IMR-90 (cell line): ENCODE results near the gene GRM5. TPM values are rescaled to one million over a fixed set of nuclear protein-coding genes. Genes with fewer than 3 reads are reported as not detected.

Experiments
- ATAC-seq: fragments of 200-7000 bp; cut with Tn5 transposase; 2 replicates; pipeline ENCODE4 v1.9.1; 2020; ENCODE audit warnings: low read depth, mild to moderate bottlenecking, moderate library complexity
- BruUV-seq: library from RNA; stranded (reverse); fragments of 400-500 nt; replicated peaks from 2 replicates; lab custom pipeline; 2021; lab: Mats Ljungman, UMichigan
- CTCF ChIA-PET: fragments of 300-600 bp; formaldehyde crosslinking; extraction: SDS; loops from one replicate; lab custom pipeline; 2021; ENCODE audit warnings: antibody characterized with exemption; lab: Yijun Ruan, JAX
- POLR2A ChIA-PET: fragments of 300-600 bp; sonication (Branson Sonifier 250); formaldehyde crosslinking; loops from one replicate; lab custom pipeline; 2022; ENCODE audit warnings: antibody characterized with exemption; ENCODE audit not compliant: unreplicated experiment; lab: Charles Lee
- DNase-seq: peaks from one replicate; pipeline ENCODE4 v3.0.0; 2013
- H2AFZ ChIP-seq: replicated peaks from 2 replicates; pipeline ENCODE3; 2013; ENCODE audit warnings: low read length, mild to moderate bottlenecking; ENCODE audit not compliant: poor library complexity
- H2AK5ac ChIP-seq: 2 replicates; pipeline ENCODE4 v1.6.1; 2013; ENCODE audit warnings: low read depth, low read length, inconsistent platforms
- H2AK9ac ChIP-seq: replicated peaks from 2 replicates; pipeline ENCODE3; 2013; ENCODE audit warnings: mild to moderate bottlenecking, low read depth, low read length, moderate library complexity; ENCODE audit not compliant: poor library complexity
- H2BK120ac ChIP-seq: 2 replicates; pipeline ENCODE4 v1.6.1; 2013; ENCODE audit warnings: low read depth, low read length, inconsistent platforms
- H2BK15ac ChIP-seq: 3 replicates; pipeline ENCODE4 v1.6.1; 2013; ENCODE audit warnings: low read depth, low read length, inconsistent platforms
- H2BK20ac ChIP-seq: 2 replicates; pipeline ENCODE4 v1.6.1; 2013; ENCODE audit warnings: low read depth, mild to moderate bottlenecking, inconsistent platforms, low read length, moderate library complexity
- H2BK5ac ChIP-seq: 2 replicates; pipeline ENCODE4 v1.6.1; 2013; ENCODE audit warnings: mild to moderate bottlenecking, low read depth, low read length, inconsistent platforms; ENCODE audit not compliant: poor library complexity, severe bottlenecking
- H3K14ac ChIP-seq: replicated peaks from 2 replicates; pipeline ENCODE4 v1.6.1; 2013; ENCODE audit warnings: low read depth, low read length, inconsistent platforms
- H3K18ac ChIP-seq: 2 replicates; pipeline ENCODE4 v1.6.1; 2013; ENCODE audit warnings: low read depth, low read length, control low read depth
- H3K23ac ChIP-seq: 2 replicates; pipeline ENCODE4 v1.6.1; 2013; ENCODE audit warnings: low read depth, low read length, inconsistent platforms
- H3K27ac ChIP-seq: 2 replicates; pipeline ENCODE4 v1.5.1; 2013; ENCODE audit warnings: mild to moderate bottlenecking, control low read depth, low read length; ENCODE audit not compliant: insufficient read depth
- H3K27me3 ChIP-seq: 2 replicates; pipeline ENCODE4 v1.6.1; 2013; ENCODE audit warnings: low read length; ENCODE audit not compliant: control insufficient read depth, insufficient read depth
- H3K36me3 ChIP-seq: 2 replicates; pipeline ENCODE4 v1.6.1; 2013; ENCODE audit warnings: low read length, mixed read lengths; ENCODE audit not compliant: control insufficient read depth, insufficient read depth
- H3K4ac ChIP-seq: 2 replicates; pipeline ENCODE4 v1.6.1; 2013; ENCODE audit warnings: low read depth, low read length, inconsistent platforms
- H3K4me1 ChIP-seq: 2 replicates; pipeline ENCODE4 v1.6.1; 2013; ENCODE audit warnings: low read length, mixed read lengths; ENCODE audit not compliant: control insufficient read depth, insufficient read depth
- H3K4me2 ChIP-seq: 2 replicates; pipeline ENCODE4 v1.6.1; 2013; ENCODE audit warnings: low read depth, mild to moderate bottlenecking, control low read depth, low read length, moderate library complexity
- H3K4me3 ChIP-seq: 2 replicates; pipeline ENCODE4 v1.5.1; 2013; ENCODE audit warnings: low read depth, mild to moderate bottlenecking, control low read depth, low read length, moderate library complexity; ENCODE audit not compliant: insufficient read depth
- H3K56ac ChIP-seq: 2 replicates; pipeline ENCODE4 v1.6.1; 2013; ENCODE audit warnings: low read length, inconsistent platforms; ENCODE audit not compliant: insufficient read depth; ENCODE audit errors: extremely low read depth
- H3K79me1 ChIP-seq, 2 experiments: 2 replicates each; pipeline ENCODE4 v1.6.1; 2013; ENCODE audit warnings: low read length in 2 of 2, inconsistent platforms in 1 of 2, low read depth in 1 of 2
- H3K9ac ChIP-seq: 2 replicates; pipeline ENCODE4 v1.6.1; 2013; ENCODE audit warnings: low read depth, low read length, control low read depth
- H3K9me1 ChIP-seq: 2 replicates; pipeline ENCODE4 v1.6.1; 2013; ENCODE audit warnings: low read length, inconsistent platforms; ENCODE audit not compliant: insufficient read depth
- H3K9me3 ChIP-seq: 2 replicates; pipeline ENCODE4 v1.6.1; 2013; ENCODE audit warnings: low read length; ENCODE audit not compliant: control insufficient read depth, insufficient read depth
- H4K20me1 ChIP-seq: 2 replicates; pipeline ENCODE4 v1.6.1; 2013; ENCODE audit warnings: low read length, inconsistent platforms; ENCODE audit not compliant: insufficient read depth
- H4K5ac ChIP-seq: 2 replicates; pipeline ENCODE4 v1.6.1; 2013; ENCODE audit warnings: mild to moderate bottlenecking, low read depth, low read length, control low read depth
- H4K8ac ChIP-seq, 2 experiments: 2 replicates each; pipeline ENCODE4 v1.6.1; 2013; ENCODE audit warnings: low read depth in 2 of 2, low read length in 2 of 2, control low read depth in 1 of 2, inconsistent platforms in 1 of 2
- H4K91ac ChIP-seq: 2 replicates; pipeline ENCODE4 v1.6.1; 2013; ENCODE audit warnings: low read depth, low read length, inconsistent platforms; ENCODE audit not compliant: insufficient read depth
- BHLHE40 ChIP-seq: fragments of 150-350 bp; IDR thresholded peaks from 2 replicates; pipeline ENCODE4 v1.6.1; 2016; ENCODE audit warnings: mild to moderate bottlenecking, low read depth, low read length
- CEBPB ChIP-seq: IDR thresholded peaks from 2 replicates; pipeline ENCODE4 v1.6.1; 2012; ENCODE audit warnings: low read depth, low read length, improper control_type of control experiment
- CTCF ChIP-seq: conservative IDR thresholded peaks from 2 replicates; pipeline ENCODE4 v1.5.1; 2012; ENCODE audit warnings: mild to moderate bottlenecking, low read depth, low read length, improper control_type of control experiment
- RAD21 ChIP-seq: IDR thresholded peaks from 2 replicates; pipeline ENCODE4 v1.6.1; 2012; ENCODE audit warnings: low read length, improper control_type of control experiment
- USF2 ChIP-seq: fragments of 150-350 bp; IDR thresholded peaks from 2 replicates; pipeline ENCODE4 v1.6.1; 2017; ENCODE audit warnings: mild to moderate bottlenecking, antibody characterized with exemption, low read length, low read depth
- WGBS, 2 experiments: methylation state at CpG; one replicate each; pipeline versions ENCODE4 v1.1.5 to v1.1.7; 2013; ENCODE audit warnings: missing lambda C conversion rate in 2 of 2; ENCODE audit not compliant: insufficient read length in 1 of 2; ENCODE audit errors: extremely low coverage in 2 of 2; 5-methylcytosine and 5-hydroxymethylcytosine counted together
- dilution Hi-C: fragments of 300-500 bp; cut with HindIII; formaldehyde crosslinking; loops from one replicate; pipeline ENCODE4 v1.14.3; 2018; ENCODE audit warnings: low sequenced_read_pairs; ENCODE audit not compliant: unreplicated experiment
- in situ Hi-C: fragments of 300-500 bp; cut with MboI; formaldehyde crosslinking; loops from 3 replicates; pipeline ENCODE4 v1.14.3; 2019; ENCODE audit warnings: low sequenced_read_pairs, inconsistent platforms, mixed read lengths
- intact Hi-C: fragments of 100-400 bp; cut with micrococcal nuclease; formaldehyde crosslinking; loops from 2 replicates; pipeline ENCODE4 v1.10.0; 2022
- polyA plus RNA-seq, 3 experiments: library from polyadenylated mRNA; depleted of rRNA; stranded (reverse); fragments of >200 nt; gene quantifications; 2 replicates each; pipeline ENCODE4 v1.2.3, GENCODE V29; 2012; ENCODE audit warnings: low replicate concordance in 1 of 3
- total RNA-seq: library from RNA; depleted of rRNA; stranded (reverse); fragments of >200 nt; gene quantifications from 2 replicates; pipeline ENCODE4 v1.2.3, GENCODE V29; 2012

GRM5 gene
- total and polyA plus RNA-seq, 2 of the 4 experiments (the other 2 are of a cell fraction): under 0.01 TPM

- no peaks in the 10 kb centered on the region for H4K20me1 ChIP-seq
- H3K9me1 ChIP-seq: no peaks in the 10 kb centered on the region
- H2AK9ac ChIP-seq: no peak overlapping the region
- no peak overlapping the region for H2BK20ac ChIP-seq
- no peaks in the 10 kb centered on the region for H3K27me3 ChIP-seq
- ChIA-PET POLR2A (no interaction called here), CTCF (no interaction called here)
- H3K4ac ChIP-seq: no peak overlapping the region
- H3K4me2 ChIP-seq: no peak overlapping the region
- no peak overlapping the region for H3K4me3 ChIP-seq
- no peak overlapping the region for H2BK5ac ChIP-seq
- no peak overlapping the region for H4K91ac ChIP-seq
- H4K5ac ChIP-seq: no peak overlapping the region
- no peak overlapping the region for H2AFZ ChIP-seq
- ATAC-seq (no peak), DNase-seq (peak; percentile 6)
- no peak for TF ChIP-seq BHLHE40
- TF ChIP-seq CEBPB: no peak
- TF ChIP-seq RAD21: no peak
- no peak for TF ChIP-seq USF2
- no peak for TF ChIP-seq CTCF
- H3K23ac ChIP-seq: no peak overlapping the region
- H3K79me1 ChIP-seq: no peaks in the 10 kb centered on the region
- no peak overlapping the region for H3K9ac ChIP-seq
- no CpG with 5 or more reads among the region's 1 CpG for WGBS, 2 experiments
- no peak overlapping the region for H2BK15ac ChIP-seq
- H3K4me1 ChIP-seq: no peaks in the 10 kb centered on the region
- in situ Hi-C loops (no loop called here), dilution Hi-C loops (no loop called here), intact Hi-C loops (no loop called here)
- no TSS peak for BruUV-seq
- no peak overlapping the region for H3K18ac ChIP-seq
- H3K27ac ChIP-seq: no peak overlapping the region
- no peaks in the 10 kb centered on the region for H3K9me3 ChIP-seq
- H2BK120ac ChIP-seq: no peak overlapping the region
- no peaks in the 10 kb centered on the region for H3K36me3 ChIP-seq
- no peak overlapping the region for H3K56ac ChIP-seq
- H2AK5ac ChIP-seq: no peak overlapping the region
- H3K14ac ChIP-seq: no peak overlapping the region
- no peak overlapping the region for H4K8ac ChIP-seq
Observed at GRCh38 chr11:88680806-88681205, 385.0 kb downstream of the GRM5 start.
